Lower leg skin (tissue), 4 donors: Measurements from ENCODE around the gene CES3. TPM values are rescaled to one million over a fixed set of nuclear protein-coding genes. Genes with fewer than 3 reads are reported as not detected.

ENCODE experiments used
- DNase-seq, 2 donors: peaks; one replicate each; pipeline ENCODE4 v3.0.0-alpha.2; 2019; ENCODE audit warnings: low spot score in 2 of 2
- H3K4me3 ChIP-seq: fragments of 200-600 bp; sonication (generic); 2 replicates; pipeline ENCODE4 v1.5.1; 2017; ENCODE audit warnings: mild to moderate bottlenecking, low read depth; ENCODE audit not compliant: poor library complexity, severe bottlenecking
- CTCF ChIP-seq, 3 donors: fragments of 450-650 bp; IDR thresholded peaks; one replicate each; pipeline ENCODE4 v1.5.1; 2016; ENCODE audit warnings: antibody characterized with exemption in 3 of 3, mild to moderate bottlenecking in 3 of 3, moderate library complexity in 2 of 3
- POLR2A ChIP-seq, 2 donors: fragments of 450-650 bp; IDR thresholded peaks; one replicate each; pipeline ENCODE4 v1.6.1; 2016 to 2017; ENCODE audit warnings: antibody characterized with exemption in 2 of 2, mild to moderate bottlenecking in 1 of 2, moderate library complexity in 1 of 2
- WGBS, 2 donors: methylation state at CpG; one replicate each; pipeline ENCODE4 v1.1.5; 2018; 5-methylcytosine and 5-hydroxymethylcytosine counted together
- intact Hi-C: fragments of 100-400 bp; cut with DNase I; formaldehyde crosslinking; loops from one replicate; pipeline ENCODE4 v1.15.0; 2023; ENCODE audit warnings: low total_unique reads
- total RNA-seq, 4 donors: library from RNA; depleted of rRNA; stranded (reverse); fragments of >200 nt; gene quantifications; one replicate each; pipeline ENCODE4 v1.1.0, GENCODE V29; 2016

The CES3 gene
- total RNA-seq, 4 donors from 2014 or later, result 0.59 to 1.3 (median 1.2) TPM

GRCh38 chr16:66960270-66960669 lies 796 bp upstream of the CES3 start:
- no peak for DNase-seq
- TF ChIP-seq CTCF (IDR thresholded peaks at IDR 0.05), result no peak
- TF ChIP-seq POLR2A (IDR thresholded peaks at IDR 0.05), result no peak
- H3K4me3 ChIP-seq, result no peak overlapping the region
- intact Hi-C loops, result no loop called here
- WGBS, 2 donors, result 73 to 82% methylated on average over 1 of the region's 1 CpG

- whole genome bisulfite sequencing, 2 donors, result 31 to 40% methylated on average over 5 of the region's 5 CpGs
- no peak overlapping the region for H3K4me3 ChIP-seq
- intact Hi-C loops, result no loop called here
- TF ChIP-seq CTCF (IDR thresholded peaks at IDR 0.05) (no peak), POLR2A (IDR thresholded peaks at IDR 0.05) (no peak)
- no peak for DNase-seq
Observed at GRCh38 chr16:66961914-66962313, 848 bp downstream of the CES3 start.

GRCh38 chr16:66964049-66964448 lies 3.0 kb downstream of the CES3 start:
- DNase-seq, result no peak
- H3K4me3 ChIP-seq, result no peak overlapping the region
- intact Hi-C loops, result no loop called here
- TF ChIP-seq CTCF (IDR thresholded peaks at IDR 0.05) (no peak), POLR2A (IDR thresholded peaks at IDR 0.05) (no peak)
- WGBS, 2 donors, result 59 to 68% methylated on average over 4 to 6 of the region's 6 CpGs

- no peak overlapping the region for H3K4me3 ChIP-seq
- 79 to 81% methylated on average over 5 of the region's 5 CpGs for WGBS, 2 donors
- TF ChIP-seq CTCF (IDR thresholded peaks at IDR 0.05) (no peak), POLR2A (IDR thresholded peaks at IDR 0.05) (no peak)
- no peak for DNase-seq
- intact Hi-C loops, result no loop called here
Observed at GRCh38 chr16:66968847-66969246, 7.8 kb downstream of the CES3 start.

- DNase-seq, result no peak
- H3K4me3 ChIP-seq, result no peak overlapping the region
- 58 to 63% methylated on average over 9 to 10 of the region's 10 CpGs for WGBS, 2 donors
- intact Hi-C loops, result loop anchor here (10.0 kb wide), 1 partner anchor 76 kb away; no protein-coding TSS in a partner anchor
- no peak for TF ChIP-seq POLR2A (IDR thresholded peaks at IDR 0.05)
- no peak for TF ChIP-seq CTCF (IDR thresholded peaks at IDR 0.05)
Observed at GRCh38 chr16:66970775-66971720, 10.0 kb downstream of the CES3 start.
